GM18867 (cell line): ENCODE results near the gene SRBD1.

Experiments
- ATAC-seq: cut with Tn5 transposase; IDR thresholded peaks from one replicate; pipeline ENCODE4 v1.9.1; 2021; ENCODE audit warnings: mild to moderate bottlenecking, moderate library complexity; ENCODE audit not compliant: unreplicated experiment

The SRBD1 gene

DNA sequence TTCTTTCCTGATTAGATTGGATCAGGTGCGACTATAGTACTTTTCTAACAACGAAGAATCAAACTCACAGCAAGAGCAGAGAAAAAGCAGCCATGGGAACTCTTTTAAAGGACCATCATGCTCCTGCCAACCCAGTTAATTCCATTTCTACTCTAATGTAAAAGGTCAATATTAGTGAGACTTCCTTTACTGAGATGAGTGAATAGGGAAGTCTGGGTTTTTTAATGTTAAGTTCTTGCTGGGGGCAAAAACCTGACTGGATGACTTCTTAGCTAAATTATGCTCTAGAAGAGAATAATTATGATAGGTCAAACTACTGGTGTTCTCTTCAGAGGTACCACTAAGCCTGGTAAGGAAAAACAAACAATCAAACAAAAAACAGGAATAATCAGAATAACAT lies 8.4 kb downstream of the SRBD1 start:
- no peak for ATAC-seq

DNA sequence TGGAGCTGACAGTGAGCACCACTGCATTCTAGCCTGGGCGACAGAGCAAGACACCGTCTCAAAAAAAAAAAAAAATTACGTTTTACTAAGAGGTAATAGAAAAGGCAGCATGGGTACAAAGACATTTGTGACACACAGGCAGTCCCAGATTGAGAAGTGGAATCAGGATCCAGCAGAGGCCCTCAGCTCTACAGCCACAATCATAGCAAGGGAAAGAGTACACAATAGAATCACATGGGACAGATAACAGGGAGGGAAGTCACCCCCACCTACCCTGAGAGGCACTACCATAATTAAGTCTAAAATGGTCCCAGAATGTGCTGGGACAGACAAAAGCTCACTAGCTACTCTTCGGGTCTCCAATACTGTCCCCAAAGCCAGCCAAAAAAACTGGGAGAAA lies 12.5 kb downstream of the SRBD1 start:
- no peak for ATAC-seq

DNA sequence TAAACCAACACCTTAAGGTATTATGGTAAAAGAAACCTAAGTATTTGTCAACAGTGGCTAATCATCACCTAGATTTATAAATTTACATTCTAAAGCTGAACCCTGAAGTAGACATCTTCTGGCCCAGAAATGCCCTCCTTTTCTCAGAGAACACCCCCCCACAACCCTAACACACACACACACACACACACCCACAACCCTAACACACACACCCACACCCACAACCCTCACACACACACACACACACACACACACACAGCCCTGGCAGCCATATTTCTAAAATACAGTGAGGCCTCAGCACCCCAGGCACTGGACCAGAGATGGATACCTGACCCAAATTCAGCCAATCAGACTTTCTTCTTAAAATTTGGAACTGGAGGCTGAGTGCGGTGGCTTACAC lies 14.3 kb downstream of the SRBD1 start:
- ATAC-seq = no peak

DNA sequence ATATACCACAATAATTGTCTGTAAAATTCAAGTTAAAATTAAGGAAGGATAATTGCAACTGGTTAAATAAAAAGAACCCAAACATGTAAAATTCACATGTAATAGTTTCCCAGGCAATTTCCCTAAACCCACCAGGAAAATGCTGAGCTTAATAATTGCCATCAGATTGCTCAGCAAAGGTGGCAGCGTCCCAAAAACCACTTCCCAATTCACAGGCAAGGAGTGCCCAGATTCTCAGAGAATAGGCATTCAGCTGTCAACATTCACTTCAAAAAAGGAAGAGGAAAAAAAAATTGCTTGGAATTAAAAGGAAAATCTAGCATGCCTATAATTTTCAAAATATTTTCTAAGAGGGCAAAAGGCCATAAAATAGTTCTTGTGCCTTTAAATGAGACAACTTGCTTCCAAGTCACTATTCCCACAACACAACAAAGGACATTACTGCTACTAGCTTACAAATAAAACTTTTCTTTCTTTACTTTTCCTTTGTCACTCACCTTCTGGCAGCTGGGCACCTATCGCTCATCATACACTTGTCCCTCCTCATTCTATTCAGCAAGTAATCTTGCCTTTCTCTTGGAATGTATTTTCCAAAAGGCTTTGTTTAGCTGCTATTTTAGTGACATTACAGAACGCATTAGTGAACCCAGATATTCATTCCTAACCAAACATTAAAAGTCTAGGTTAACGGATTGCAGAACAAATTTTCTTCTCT lies 15.2 kb downstream of the SRBD1 start:
- no peak for ATAC-seq

- no peak for ATAC-seq
Observed at GRCh38 chr2:45591073-45591472, 20.0 kb downstream of the SRBD1 start.

- ATAC-seq = no peak
Observed at GRCh38 chr2:45588158-45588829, 22.8 kb downstream of the SRBD1 start.

DNA sequence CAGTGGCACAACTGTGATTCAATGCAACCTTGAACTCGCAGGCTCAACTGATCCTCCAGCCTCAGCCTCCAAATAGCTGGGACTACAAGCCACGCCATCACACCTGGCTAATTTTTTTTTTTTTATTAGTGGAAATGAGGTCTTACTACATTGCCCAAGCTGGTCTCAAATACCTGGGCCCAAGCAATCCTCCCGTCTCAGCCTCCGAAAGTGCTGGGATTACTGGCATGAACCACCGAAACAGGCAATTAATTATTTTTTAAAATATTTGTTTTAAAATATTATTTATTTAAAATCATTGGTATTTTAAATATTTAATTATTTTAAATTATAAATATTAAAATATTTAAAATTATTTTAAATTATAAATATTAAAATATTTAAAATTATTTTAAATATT lies 24.5 kb downstream of the SRBD1 start:
- no peak for ATAC-seq

GRCh38 chr2:45585267-45585861 lies 25.7 kb downstream of the SRBD1 start:
- ATAC-seq = no peak

DNA sequence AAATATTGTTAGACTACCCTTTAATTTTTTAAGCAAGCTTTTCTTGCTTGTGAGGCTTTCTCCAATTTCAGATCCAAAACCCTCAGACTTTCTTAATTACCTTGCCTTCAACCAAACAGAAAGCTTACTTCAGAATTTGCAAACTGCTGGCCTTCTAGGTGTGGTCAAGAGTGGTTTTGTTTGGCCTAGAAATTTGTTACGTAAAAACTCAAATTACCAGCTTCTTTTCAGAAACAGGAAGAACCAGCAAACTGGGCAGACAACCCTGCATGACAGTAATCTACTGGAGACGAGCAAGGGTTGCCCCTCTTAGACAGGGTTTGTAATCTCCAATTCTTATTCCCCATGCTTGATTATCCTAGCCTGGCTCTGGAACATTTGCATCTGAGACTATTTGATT lies 27.1 kb downstream of the SRBD1 start:
- no peak for ATAC-seq

- ATAC-seq = no peak
Observed at GRCh38 chr2:45582522-45582921, 28.5 kb downstream of the SRBD1 start.

DNA sequence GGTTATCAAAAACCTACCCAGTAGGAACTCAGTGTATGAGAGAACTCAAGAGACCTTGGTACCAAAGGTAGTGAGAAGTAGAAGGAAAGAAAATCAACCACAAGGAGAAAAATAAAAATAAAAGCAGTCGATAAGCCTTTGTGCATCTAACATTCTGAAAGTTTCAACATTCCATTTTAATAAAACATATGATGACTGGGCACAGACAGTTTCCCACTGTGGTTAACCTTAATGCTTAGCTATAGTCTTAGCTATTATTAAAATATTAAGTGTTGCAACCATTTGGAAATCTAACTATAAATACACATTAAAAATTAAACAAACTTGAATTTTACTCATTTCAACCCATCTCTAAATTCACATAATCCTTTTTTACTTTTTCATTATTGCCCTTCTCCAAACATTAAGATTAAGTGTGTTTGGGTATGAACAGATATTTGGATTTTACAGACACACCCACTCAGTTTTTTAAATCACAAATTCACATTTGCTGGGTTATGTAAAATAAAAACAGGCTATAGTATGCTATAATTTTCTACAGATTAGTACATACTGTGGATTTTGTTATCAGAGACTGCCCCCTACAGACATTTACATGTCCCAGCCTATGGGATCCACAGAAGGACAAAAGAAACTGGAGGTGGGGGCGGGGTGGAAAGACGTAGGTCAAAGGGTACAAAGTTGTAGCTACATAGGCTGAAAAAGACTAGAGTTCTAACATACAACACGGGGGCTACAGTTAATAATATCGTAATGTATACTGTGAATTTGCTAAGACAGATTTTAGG lies 32.8 kb downstream of the SRBD1 start:
- no peak for ATAC-seq

GRCh38 chr2:45577441-45577840 lies 33.6 kb downstream of the SRBD1 start:
- ATAC-seq = no peak

GRCh38 chr2:45575881-45576280 lies 35.2 kb downstream of the SRBD1 start:
- no peak for ATAC-seq

GRCh38 chr2:45572979-45573378 lies 38.1 kb downstream of the SRBD1 start:
- no peak for ATAC-seq

DNA sequence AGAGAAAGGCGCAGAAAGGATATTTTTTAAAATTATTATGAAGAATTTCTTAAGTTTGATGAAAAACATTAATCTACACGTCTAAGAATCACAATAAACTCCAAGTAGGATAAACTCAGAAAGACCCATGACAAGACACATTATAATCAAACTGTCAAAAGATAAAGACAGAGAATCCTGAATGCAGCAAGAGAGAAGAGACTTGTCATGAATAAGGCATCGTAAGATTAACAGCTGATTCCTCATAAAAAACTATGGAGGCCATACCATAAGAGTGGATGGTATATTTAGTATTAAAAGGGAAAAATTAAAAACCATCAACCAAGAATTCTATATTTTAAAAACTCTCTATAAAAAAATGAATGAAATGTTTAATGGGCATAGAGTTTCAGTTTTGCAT lies 39.1 kb downstream of the SRBD1 start:
- no peak for ATAC-seq

- ATAC-seq = no peak
Observed at GRCh38 chr2:45570671-45571334, 40.3 kb downstream of the SRBD1 start.

GRCh38 chr2:45568935-45569334 lies 42.1 kb downstream of the SRBD1 start:
- no peak for ATAC-seq

DNA sequence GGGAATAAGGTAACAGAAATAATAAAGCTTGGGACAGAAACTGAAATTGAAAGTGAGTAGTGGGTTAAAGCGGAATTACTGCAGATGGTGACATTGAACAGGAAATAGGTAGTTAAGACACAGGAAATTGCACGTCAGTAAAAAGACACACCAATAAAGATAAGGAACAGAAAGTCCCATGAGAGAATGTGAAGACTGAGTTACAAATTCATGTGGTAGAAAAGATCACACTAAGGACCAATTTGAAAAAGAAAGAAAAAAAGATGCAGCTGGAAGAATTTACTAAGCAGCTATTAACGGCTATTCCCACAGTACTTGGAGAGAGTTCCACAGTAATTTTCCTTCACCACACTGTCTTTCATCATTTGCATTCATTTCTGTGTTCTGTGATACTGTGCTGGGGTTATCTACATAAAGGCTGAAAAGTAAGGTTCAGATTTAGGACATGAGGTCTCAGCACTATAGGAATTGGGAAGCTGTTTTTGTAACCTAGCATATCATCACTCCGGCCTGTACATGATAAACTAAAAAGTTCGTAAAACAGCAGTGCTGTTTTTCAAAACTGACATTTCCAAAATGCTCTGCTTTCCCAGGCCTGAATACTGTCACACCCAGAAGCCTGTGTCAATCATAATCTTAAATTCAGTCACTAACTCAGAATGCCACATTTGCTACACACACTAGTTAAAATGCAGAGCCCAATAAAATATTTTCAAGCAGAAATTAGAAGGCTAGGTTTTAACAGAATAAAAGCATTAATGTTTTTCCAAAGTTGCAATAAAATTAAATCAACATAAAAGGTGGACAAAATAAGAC lies 42.9 kb downstream of the SRBD1 start:
- ATAC-seq = peak; percentile 96

DNA sequence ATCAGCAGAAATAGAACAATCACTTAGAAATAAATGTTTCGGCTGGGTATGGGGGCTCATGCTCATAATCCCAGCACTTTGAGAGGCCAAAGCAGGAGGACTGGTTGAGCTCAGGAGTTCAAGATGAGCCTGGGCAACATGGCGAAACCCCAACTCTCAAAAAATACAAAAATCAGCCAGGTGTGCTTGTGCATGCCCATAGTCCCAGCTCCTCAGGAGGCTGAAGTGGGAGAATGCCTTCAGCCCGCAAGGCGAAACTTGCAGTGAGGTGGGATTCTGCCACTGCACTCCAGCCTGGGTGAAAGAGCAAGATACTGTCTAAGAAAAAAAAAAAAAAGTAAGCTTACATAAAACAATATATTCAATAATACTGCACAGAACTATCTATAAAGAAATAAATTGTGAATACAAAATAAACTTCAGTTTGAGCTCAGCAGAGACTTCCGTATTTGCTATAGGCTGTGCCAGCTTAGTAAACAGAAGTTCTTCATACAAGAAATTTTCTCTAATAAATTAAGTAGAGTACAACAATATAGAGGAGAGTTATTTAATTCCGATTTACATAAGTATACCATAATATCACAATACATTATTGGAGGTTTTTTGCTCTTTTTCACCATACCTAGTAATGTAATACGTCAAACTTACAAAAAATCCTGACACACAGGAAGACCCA lies 43.6 kb downstream of the SRBD1 start:
- peak; percentile 23 for ATAC-seq

DNA sequence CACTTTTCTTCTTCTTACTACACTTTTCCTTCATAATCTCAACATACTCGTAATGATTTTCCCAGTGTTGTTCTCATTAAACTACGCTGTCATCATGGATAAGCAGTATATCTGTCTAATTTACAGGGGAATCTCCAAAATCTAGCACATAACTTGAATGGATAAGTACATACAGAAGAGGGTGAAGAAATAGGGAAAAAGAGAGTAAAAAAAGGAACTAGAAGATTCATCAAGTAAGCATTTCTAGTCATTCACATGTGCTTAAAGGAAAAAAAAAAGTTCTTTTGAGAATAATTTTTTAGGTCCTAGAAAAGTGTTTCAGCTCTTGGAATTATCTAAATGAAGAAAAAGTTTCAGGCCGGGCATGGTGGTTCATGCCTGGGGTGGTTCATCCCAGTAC lies 51.6 kb downstream of the SRBD1 start:
- no peak for ATAC-seq
